ENCODE data around the gene GPSM1. TPM values are rescaled to one million over a fixed set of nuclear protein-coding genes. Genes with fewer than 3 reads are reported as not detected.

Gene GPSM1
- total RNA-seq, 1 donor from 2014 or later = 6.2 TPM

- no peaks in the 10 kb centered on the region for H3F3A ChIP-seq (ENCODE audit: low read depth)
- no peak overlapping the region for H3K4me3 ChIP-seq
- H4K20me1 ChIP-seq (ENCODE audit: low read depth) = no peaks in the 10 kb centered on the region
- H3K27ac ChIP-seq = no peak overlapping the region
- peaks cover 16% of the 10 kb centered on the region for H3K36me3 Mint-ChIP-seq
- no peak overlapping the region for H3K27ac Mint-ChIP-seq
- no peak overlapping the region for H3K4me2 ChIP-seq
- H3K4me1 Mint-ChIP-seq = no peaks in the 10 kb centered on the region
- no peaks in the 10 kb centered on the region for H3K79me2 ChIP-seq (ENCODE audit: low read depth)
- H3K9me3 ChIP-seq (ENCODE audit: low read depth) = no peaks in the 10 kb centered on the region
- no peak overlapping the region for H3K9ac ChIP-seq
- H3K27me3 Mint-ChIP-seq (ENCODE audit: insufficient read depth, low read depth) = peaks cover under 1% of the 10 kb centered on the region
- H3K4me3 Mint-ChIP-seq = no peak overlapping the region
- no peaks in the 10 kb centered on the region for H3K27me3 ChIP-seq
- no peak for DNase-seq (ENCODE audit: low spot score)
- no peak for TF ChIP-seq CTCF (IDR thresholded peaks at IDR 0.05)
- no peak for TF ChIP-seq EZH2phosphoT487 (IDR thresholded peaks at IDR 0.05)
- TF ChIP-seq EZH2 (IDR thresholded peaks at IDR 0.05) = no peak
- H3K36me3 ChIP-seq = peaks cover 3% of the 10 kb centered on the region
- no peak overlapping the region for H2AFZ ChIP-seq (replicated peaks)
- no peaks in the 10 kb centered on the region for H3K4me1 ChIP-seq
- no peaks in the 10 kb centered on the region for H3K9me3 Mint-ChIP-seq
Observed at GRCh38 chr9:136385015-136385414, 57.7 kb downstream of the GPSM1 start.

- no peak overlapping the region for H3K27ac ChIP-seq
- H3K9ac ChIP-seq = no peak overlapping the region
- no peaks in the 10 kb centered on the region for H4K20me1 ChIP-seq (ENCODE audit: low read depth)
- no peak overlapping the region for H2AFZ ChIP-seq (replicated peaks)
- no peaks in the 10 kb centered on the region for H3K79me2 ChIP-seq (ENCODE audit: low read depth)
- Mint-ChIP-seq H3K27me3 (ENCODE audit: insufficient read depth, low read depth) (no peaks in the 10 kb centered on the region), H3K27ac (no peak overlapping the region), H3K4me3 (no peak overlapping the region), H3K36me3 (peaks cover 16% of the 10 kb centered on the region), H3K4me1 (no peaks in the 10 kb centered on the region), H3K9me3 (no peaks in the 10 kb centered on the region)
- no peak for DNase-seq (ENCODE audit: low spot score)
- H3K4me2 ChIP-seq = no peak overlapping the region
- TF ChIP-seq EZH2 (IDR thresholded peaks at IDR 0.05) = no peak
- no peak for TF ChIP-seq EZH2phosphoT487 (IDR thresholded peaks at IDR 0.05)
- no peak for TF ChIP-seq CTCF (IDR thresholded peaks at IDR 0.05)
- H3F3A ChIP-seq (ENCODE audit: low read depth) = no peaks in the 10 kb centered on the region
- H3K36me3 ChIP-seq = peaks cover 3% of the 10 kb centered on the region
- no peak overlapping the region for H3K4me3 ChIP-seq
- no peaks in the 10 kb centered on the region for H3K27me3 ChIP-seq
- H3K9me3 ChIP-seq (ENCODE audit: low read depth) = no peaks in the 10 kb centered on the region
- H3K4me1 ChIP-seq = no peaks in the 10 kb centered on the region
Observed at GRCh38 chr9:136386018-136386417, 58.7 kb downstream of the GPSM1 start.

- no peak overlapping the region for H2AFZ ChIP-seq (replicated peaks)
- H3K9ac ChIP-seq = no peak overlapping the region
- no peak overlapping the region for H3K4me2 ChIP-seq
- H3K4me1 ChIP-seq = no peaks in the 10 kb centered on the region
- Mint-ChIP-seq H3K9me3 (no peaks in the 10 kb centered on the region), H3K36me3 (peaks cover 20% of the 10 kb centered on the region), H3K27ac (no peak overlapping the region), H3K27me3 (ENCODE audit: insufficient read depth, low read depth) (no peaks in the 10 kb centered on the region), H3K4me1 (no peaks in the 10 kb centered on the region), H3K4me3 (peak overlapping the region; percentile 53)
- no peak for DNase-seq (ENCODE audit: low spot score)
- no peaks in the 10 kb centered on the region for H3K27me3 ChIP-seq
- H3K4me3 ChIP-seq = no peak overlapping the region
- peaks cover 3% of the 10 kb centered on the region for H3K36me3 ChIP-seq
- no peaks in the 10 kb centered on the region for H3K9me3 ChIP-seq (ENCODE audit: low read depth)
- no peaks in the 10 kb centered on the region for H4K20me1 ChIP-seq (ENCODE audit: low read depth)
- H3K79me2 ChIP-seq (ENCODE audit: low read depth) = no peaks in the 10 kb centered on the region
- TF ChIP-seq CTCF (IDR thresholded peaks at IDR 0.05) (no peak), EZH2phosphoT487 (IDR thresholded peaks at IDR 0.05) (no peak), EZH2 (IDR thresholded peaks at IDR 0.05) (no peak)
- no peaks in the 10 kb centered on the region for H3F3A ChIP-seq (ENCODE audit: low read depth)
- H3K27ac ChIP-seq = no peak overlapping the region
Observed at GRCh38 chr9:136387217-136387616, 59.9 kb downstream of the GPSM1 start.
